GM12891 (cell line): ENCODE measurements around the gene NEMF.

Source experiments
- POLR2A ChIP-seq: IDR thresholded peaks from 2 replicates; pipeline ENCODE4 v1.6.1; 2011; ENCODE audit warnings: low read depth, low read length, control low read depth
- POLR2AphosphoS5 ChIP-seq: IDR thresholded peaks from 2 replicates; pipeline ENCODE4 v1.6.1; 2011; ENCODE audit warnings: low read depth, low read length, control low read depth
- TAF1 ChIP-seq: IDR thresholded peaks from 2 replicates; pipeline ENCODE4 v1.6.1; 2011; ENCODE audit warnings: low read depth, low read length, control low read depth

- TF ChIP-seq TAF1: no peak
- TF ChIP-seq POLR2A: no peak
- TF ChIP-seq POLR2AphosphoS5: no peak
Observed at GRCh38 chr14:49732896-49733295, 119.7 kb downstream of the NEMF start.
